Heart left ventricle (tissue), 16 donors: ENCODE results near the gene KREMEN1. TPM values are rescaled to one million over a fixed set of nuclear protein-coding genes. Genes with fewer than 3 reads are reported as not detected.

Experiments used
- ATAC-seq, 4 donors: fragments of 200-7000 bp; cut with Tn5 transposase; one replicate each; pipeline ENCODE4 v1.9.1; 2020 to 2022; ENCODE audit warnings: moderate library complexity in 4 of 4, mild to moderate bottlenecking in 3 of 4, moderate number of reproducible peaks in 1 of 4
- DNase-seq, 5 donors: peaks; one replicate each; pipeline ENCODE4 v3.0.0-alpha.2; 2020
- H3K27ac ChIP-seq, 12 donors: fragments of 200-600 bp; sonication (generic) in 4 of 12; one replicate each; pipeline versions ENCODE4 v1.5.0 to v1.8.0; 2016 to 2022; ENCODE audit warnings: mild to moderate bottlenecking in 2 of 12
- H3K27me3 ChIP-seq, 9 donors: fragments of 200-600 bp; sonication (generic) in 2 of 9; one replicate each; pipeline versions ENCODE4 v1.5.1 to v1.8.0; 2016 to 2022; ENCODE audit warnings: mild to moderate bottlenecking in 3 of 9
- H3K36me3 ChIP-seq, 9 donors: fragments of 200-600 bp; sonication (generic) in 2 of 9; one replicate each; pipeline versions ENCODE4 v1.5.0 to v1.8.0; 2018 to 2022; ENCODE audit warnings: mild to moderate bottlenecking in 2 of 9
- H3K4me1 ChIP-seq, 12 donors: fragments of 200-600 bp; sonication (generic) in 4 of 12; one replicate each; pipeline versions ENCODE4 v1.5.0 to v1.8.0; 2016 to 2022; ENCODE audit warnings: mild to moderate bottlenecking in 3 of 12
- H3K4me3 ChIP-seq, 12 donors: fragments of 200-600 bp; sonication (generic) in 4 of 12; one replicate each; pipeline versions ENCODE4 v1.5.0 to v1.8.0; 2017 to 2022; ENCODE audit warnings: mild to moderate bottlenecking in 9 of 12, moderate library complexity in 4 of 12
- H3K9me3 ChIP-seq, 12 donors: fragments of 200-600 bp; sonication (generic) in 4 of 12; one replicate each; pipeline versions ENCODE4 v1.5.0 to v1.8.0; 2016 to 2022; ENCODE audit warnings: mild to moderate bottlenecking in 1 of 12
- POLR2A ChIP-seq, 2 donors: fragments of 450-650 bp; IDR thresholded peaks; one replicate each; pipeline ENCODE4 v1.6.1; 2017; ENCODE audit warnings: antibody characterized with exemption in 2 of 2, mild to moderate bottlenecking in 2 of 2, moderate library complexity in 2 of 2
- WGBS, 4 donors: extraction: QIAGEN DNeasy Blood & Tissue Kit in 2 of 4; methylation state at CpG; one replicate each; pipeline versions ENCODE4 v1.1.5 to v1.1.7; 2013 to 2018; 5-methylcytosine and 5-hydroxymethylcytosine counted together
- intact Hi-C, 10 donors: fragments of 100-400 bp; cut with DNase I; formaldehyde crosslinking; loops; one replicate each; pipeline versions ENCODE4 v1.11.1 to v1.14.2; 2022
- polyA plus RNA-seq, 2 donors: library from polyadenylated mRNA; stranded (reverse); fragments of 200-250 nt; gene quantifications; one replicate each; pipeline ENCODE4 v1.2.3, GENCODE V29; 2013
- total RNA-seq, 9 donors: library from RNA; depleted of rRNA in 2 of 9; stranded (reverse); fragments of >200 nt in 2 of 9; fragmentation: NEBNext Ultra II Directional in 3 of 9; extraction: Animal tissue kit (Norgen Biotek cat#: 25700) in 3 of 9; gene quantifications; one replicate each; pipeline versions ENCODE4 v1.1.0 to v1.2.4, GENCODE V29; 2016 to 2023
- TF ChIP-seq, protein P1 (sequence below), 12 donors: fragments of 200-600 bp; sonication (generic) in 4 of 12; IDR thresholded peaks; one replicate each; pipeline versions ENCODE4 v1.5.0 to v1.8.0; 2018 to 2022; ENCODE audit warnings: antibody characterized with exemption in 12 of 12, mild to moderate bottlenecking in 5 of 12
- donor health status: ischemic (EF 13 %, LVEDD 7.1; RV severe dilation, severe dysfunction).
- donor health status: healthy with polysubstance abuse.
- donor health status: DM: no; HTN: yes; CAD: no.
- donor health status: DM: no; HTN: no; CAD: no.
- donor health status: ischemic (EF 25% LVEDD 6.9; RV normal size, moderate dysfunction).
- donor health status: ischemic (EF 25% LVEDD 5.7; RV mildly dilated, moderate dysfunction).
- donor health status: healthy.
- donor health status: DM: yes; HTN: yes; CAD: no.
- donor health status: ischemic (EF 35%, LVEDD 5.7; RV mildly dilated, moderate dysfunction).
- donor health status: nonischemic (EF 11% LVEDD 7.7; RV severe dilation, severe dysfunction).
- donor health status: DM: yes; HTN: yes; CAD: no.
- donor health status: PGD.
- donor health status: ischemic (EF 29% LVEDD 5.4; RV normal size, mild dysfunction).
- donor health status: nonischemic (EF 23%, LVEDD 6.1; RV moderate dilation, normal function).

KREMEN1 gene
- total and polyA plus RNA-seq, 11 donors: 24.3 to 67.8 (median 36.4) TPM

DNA sequence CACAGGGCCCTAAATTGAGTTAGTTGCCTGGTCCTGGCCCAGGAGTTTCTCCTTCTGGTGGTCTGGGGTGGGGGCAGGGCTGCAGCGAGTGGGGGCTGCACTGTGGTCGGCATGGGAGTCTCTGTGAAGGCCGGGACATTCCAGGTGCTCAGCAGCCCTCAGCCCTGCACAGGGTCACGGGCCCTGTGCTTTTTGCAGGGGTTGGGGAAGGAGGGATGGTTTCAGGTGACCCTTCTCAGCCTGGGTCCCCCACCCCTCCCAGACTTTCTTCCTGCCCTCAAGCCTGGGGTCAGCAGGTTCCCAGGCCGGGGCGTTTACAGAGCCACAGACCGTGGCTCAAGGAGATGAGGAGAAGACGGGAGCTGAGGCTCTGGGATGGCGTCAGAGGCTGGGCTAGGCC lies 140.7 kb downstream of the KREMEN1 start:
- 85 to 94% (median 91%) methylated on average over 9 of the region's 9 CpGs for WGBS, 4 donors
- no peak overlapping the region for H3K27ac ChIP-seq
- TF ChIP-seq, protein P1, sequence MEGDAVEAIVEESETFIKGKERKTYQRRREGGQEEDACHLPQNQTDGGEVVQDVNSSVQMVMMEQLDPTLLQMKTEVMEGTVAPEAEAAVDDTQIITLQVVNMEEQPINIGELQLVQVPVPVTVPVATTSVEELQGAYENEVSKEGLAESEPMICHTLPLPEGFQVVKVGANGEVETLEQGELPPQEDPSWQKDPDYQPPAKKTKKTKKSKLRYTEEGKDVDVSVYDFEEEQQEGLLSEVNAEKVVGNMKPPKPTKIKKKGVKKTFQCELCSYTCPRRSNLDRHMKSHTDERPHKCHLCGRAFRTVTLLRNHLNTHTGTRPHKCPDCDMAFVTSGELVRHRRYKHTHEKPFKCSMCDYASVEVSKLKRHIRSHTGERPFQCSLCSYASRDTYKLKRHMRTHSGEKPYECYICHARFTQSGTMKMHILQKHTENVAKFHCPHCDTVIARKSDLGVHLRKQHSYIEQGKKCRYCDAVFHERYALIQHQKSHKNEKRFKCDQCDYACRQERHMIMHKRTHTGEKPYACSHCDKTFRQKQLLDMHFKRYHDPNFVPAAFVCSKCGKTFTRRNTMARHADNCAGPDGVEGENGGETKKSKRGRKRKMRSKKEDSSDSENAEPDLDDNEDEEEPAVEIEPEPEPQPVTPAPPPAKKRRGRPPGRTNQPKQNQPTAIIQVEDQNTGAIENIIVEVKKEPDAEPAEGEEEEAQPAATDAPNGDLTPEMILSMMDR (IDR thresholded peaks at IDR 0.05): no peak
- no peak for TF ChIP-seq POLR2A (IDR thresholded peaks at IDR 0.05)
- peak in 1 of 5 donors; percentile 47 for DNase-seq
- H3K27me3 ChIP-seq: no peaks in the 10 kb centered on the region
- intact Hi-C loops: no loop called here
- H3K4me1 ChIP-seq: no peaks in the 10 kb centered on the region
- no peak for ATAC-seq
- no peaks in the 10 kb centered on the region for H3K9me3 ChIP-seq
- no peaks in the 10 kb centered on the region for H3K36me3 ChIP-seq
- H3K4me3 ChIP-seq: no peak overlapping the region

- H3K36me3 ChIP-seq: no peaks in the 10 kb centered on the region
- DNase-seq (peak in 1 of 5 donors; percentile 28), ATAC-seq (no peak)
- intact Hi-C loops: no loop called here
- no peak for TF ChIP-seq POLR2A (IDR thresholded peaks at IDR 0.05)
- TF ChIP-seq, protein P1 (IDR thresholded peaks at IDR 0.05): no peak
- 95 to 100% (median 97%) methylated on average over 6 of the region's 6 CpGs for WGBS, 4 donors
- no peak overlapping the region for H3K4me3 ChIP-seq
- no peaks in the 10 kb centered on the region for H3K27me3 ChIP-seq
- H3K4me1 ChIP-seq: no peaks in the 10 kb centered on the region
- no peaks in the 10 kb centered on the region for H3K9me3 ChIP-seq
- no peak overlapping the region for H3K27ac ChIP-seq
Measured at GRCh38 chr22:29214232-29214631, 141.4 kb downstream of the KREMEN1 start.

GRCh38 chr22:29215012-29215860 lies 142.4 kb downstream of the KREMEN1 start:
- intact Hi-C loops: no loop called here

More at GRCh38 chr22:29215012-29215860, 142.4 kb downstream of the KREMEN1 start:
- Histone ChIP-seq H3K27ac (no peak overlapping the region), H3K4me1 (no peaks in the 10 kb centered on the region), H3K4me3 (no peak overlapping the region), H3K9me3 (no peaks in the 10 kb centered on the region), H3K36me3 (no peaks in the 10 kb centered on the region), H3K27me3 (no peaks in the 10 kb centered on the region)
- TF ChIP-seq POLR2A (IDR thresholded peaks at IDR 0.05): no peak
- TF ChIP-seq, protein P1 (IDR thresholded peaks at IDR 0.05): no peak
- 94 to 95% (median 94%) methylated on average over 6 to 14 of the region's 14 CpGs for WGBS, 4 donors
- DNase-seq (no peak), ATAC-seq (no peak)
